Measurements from ENCODE around the gene HES7. TPM values are rescaled to one million over a fixed set of nuclear protein-coding genes. Genes with fewer than 3 reads are reported as not detected.

The HES7 gene
- total RNA-seq, 1 experiment from 2014 or later, result 0.34 TPM

- DNase-seq (ENCODE audit: low read depth), result peak; percentile 10
These were observed 31.5 kb upstream of the HES7 start for GRCh38 chr17:8155231-8155995.

DNA sequence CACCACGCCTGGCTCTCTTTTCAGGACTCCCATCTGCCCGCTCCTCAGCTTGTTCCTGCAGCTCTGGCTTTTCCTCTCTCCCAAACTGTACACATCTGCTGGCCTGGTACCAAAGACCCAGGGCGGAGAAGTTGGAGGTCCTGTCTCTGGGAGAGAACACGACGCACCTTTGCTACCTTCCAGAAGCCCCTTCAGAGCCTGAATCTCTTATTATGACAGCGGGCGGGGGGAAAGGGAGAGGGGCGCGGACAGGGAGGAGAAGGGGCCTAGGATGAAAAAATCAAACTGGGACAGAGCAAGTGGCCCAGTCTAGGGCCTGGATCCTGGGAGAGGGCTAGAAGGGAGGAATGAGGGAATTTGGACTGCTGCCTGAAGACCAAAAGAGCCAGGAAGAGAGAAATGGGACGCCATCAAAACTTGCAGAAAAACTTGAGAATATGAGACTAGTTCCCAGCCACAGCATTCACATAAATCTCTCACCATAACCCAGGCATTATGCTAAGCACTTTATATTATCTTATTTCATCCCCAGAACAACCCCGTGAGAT lies 30.8 kb upstream of the HES7 start:
- DNase-seq (ENCODE audit: low read depth), result peak; percentile 18

- DNase-seq (ENCODE audit: low read depth), result peak; percentile 99
These were observed 30.2 kb upstream of the HES7 start for GRCh38 chr17:8153957-8154607.

DNA sequence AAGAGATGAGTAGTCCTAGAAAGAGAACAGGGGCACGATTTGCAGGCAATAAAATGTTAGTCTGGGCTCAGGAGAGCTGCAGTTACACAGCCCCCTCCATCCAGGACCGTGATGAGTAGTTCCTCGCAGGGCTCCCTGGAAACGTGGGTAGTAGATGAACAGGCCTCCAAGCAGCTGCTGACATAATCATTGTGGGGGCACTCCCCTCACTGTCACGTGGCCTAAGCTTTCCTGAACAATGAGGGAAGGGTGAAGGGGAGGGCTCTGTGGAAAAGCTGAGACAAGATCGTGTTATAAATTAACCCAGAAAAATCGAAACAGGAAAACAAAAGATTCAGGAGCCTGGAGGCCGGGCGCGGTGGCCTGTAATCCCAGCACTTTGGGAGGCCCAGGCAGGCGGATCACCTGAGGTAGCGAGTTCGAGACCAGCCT lies 29.6 kb upstream of the HES7 start:
- peak; percentile 97 for DNase-seq (ENCODE audit: low read depth)

- DNase-seq (ENCODE audit: low read depth), result no peak
These were observed 29.1 kb upstream of the HES7 start for GRCh38 chr17:8153031-8153451.

GRCh38 chr17:8152112-8152775 lies 28.3 kb upstream of the HES7 start, which contains the start of gene PER1:
Gene PER1 (minus strand): TSS chr17:8152404. CDS start chr17:8150706, 1,698 bp downstream.
- peak; percentile 95 for DNase-seq (ENCODE audit: low read depth)

DNA sequence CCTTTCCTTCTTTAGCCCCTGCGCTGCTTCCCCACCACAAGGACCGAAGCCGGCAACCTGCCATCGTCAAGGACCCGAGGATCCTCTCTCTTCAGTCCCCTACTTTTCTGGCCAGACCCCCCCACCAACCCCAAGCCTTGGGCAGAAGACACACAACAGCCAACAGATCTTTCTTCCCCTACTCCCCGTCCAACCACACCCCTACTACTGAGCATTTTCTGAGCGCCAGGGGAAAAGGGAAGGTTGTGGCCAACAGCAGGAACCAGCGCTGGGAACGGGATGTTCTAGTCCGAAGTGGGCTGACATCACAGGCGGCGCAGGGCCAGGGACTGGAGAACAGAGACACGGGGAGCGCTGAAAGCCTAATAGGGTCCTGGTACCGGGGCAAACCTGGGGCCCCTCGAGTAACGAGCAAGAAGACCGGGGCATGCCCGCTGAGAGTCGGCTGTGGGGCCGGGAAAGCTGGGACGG lies 27.8 kb upstream of the HES7 start:
- peak; percentile 79 for DNase-seq (ENCODE audit: low read depth)

GRCh38 chr17:8151120-8151640 lies 27.3 kb upstream of the HES7 start:
- DNase-seq (ENCODE audit: low read depth), result peak; percentile 89

DNA sequence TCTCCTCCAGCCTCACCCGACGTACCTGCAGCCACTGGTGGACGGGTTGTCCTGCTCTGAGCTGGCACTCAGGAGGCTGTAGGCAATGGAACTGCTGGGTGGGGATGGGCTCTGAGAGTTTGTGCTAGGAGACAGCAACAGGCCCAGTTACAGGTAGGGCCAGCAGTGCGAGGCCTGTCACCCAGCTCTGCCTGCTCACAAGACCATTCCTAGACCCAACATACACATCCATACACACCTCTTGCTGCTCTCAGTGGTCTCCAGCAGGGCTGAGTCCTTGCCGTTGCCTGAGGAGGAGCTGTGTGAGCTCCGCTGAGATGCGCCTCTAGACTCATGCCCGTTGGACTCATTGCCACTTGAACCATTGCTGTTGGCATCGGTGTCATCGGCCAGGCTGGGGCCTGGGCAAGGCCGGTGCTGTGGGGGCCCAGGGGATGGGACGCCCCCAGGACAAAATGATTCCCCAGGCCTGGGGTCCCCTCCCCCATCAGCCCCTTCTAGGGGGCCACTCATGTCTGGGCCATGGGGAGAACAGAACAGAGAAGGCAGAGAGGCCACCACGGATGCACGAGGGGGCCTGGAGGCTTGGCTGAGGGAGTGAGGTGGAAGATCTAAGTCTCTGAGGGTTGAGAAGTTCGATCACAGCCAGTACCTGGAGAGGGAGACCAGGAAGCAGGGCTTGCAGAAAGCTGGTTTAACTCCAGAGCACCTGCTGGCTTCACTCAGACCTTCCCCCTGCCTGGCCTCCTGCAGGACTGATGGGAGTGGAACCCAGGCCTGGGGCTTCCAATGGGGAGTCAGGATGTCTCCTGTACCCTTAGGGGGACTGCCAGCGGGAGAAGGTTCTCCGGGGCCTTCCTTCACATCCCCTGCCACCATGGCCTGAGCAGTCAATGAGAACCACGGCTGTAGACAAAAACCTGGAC lies 26.6 kb upstream of the HES7 start:
- peak; percentile 51 for DNase-seq (ENCODE audit: low read depth)

DNA sequence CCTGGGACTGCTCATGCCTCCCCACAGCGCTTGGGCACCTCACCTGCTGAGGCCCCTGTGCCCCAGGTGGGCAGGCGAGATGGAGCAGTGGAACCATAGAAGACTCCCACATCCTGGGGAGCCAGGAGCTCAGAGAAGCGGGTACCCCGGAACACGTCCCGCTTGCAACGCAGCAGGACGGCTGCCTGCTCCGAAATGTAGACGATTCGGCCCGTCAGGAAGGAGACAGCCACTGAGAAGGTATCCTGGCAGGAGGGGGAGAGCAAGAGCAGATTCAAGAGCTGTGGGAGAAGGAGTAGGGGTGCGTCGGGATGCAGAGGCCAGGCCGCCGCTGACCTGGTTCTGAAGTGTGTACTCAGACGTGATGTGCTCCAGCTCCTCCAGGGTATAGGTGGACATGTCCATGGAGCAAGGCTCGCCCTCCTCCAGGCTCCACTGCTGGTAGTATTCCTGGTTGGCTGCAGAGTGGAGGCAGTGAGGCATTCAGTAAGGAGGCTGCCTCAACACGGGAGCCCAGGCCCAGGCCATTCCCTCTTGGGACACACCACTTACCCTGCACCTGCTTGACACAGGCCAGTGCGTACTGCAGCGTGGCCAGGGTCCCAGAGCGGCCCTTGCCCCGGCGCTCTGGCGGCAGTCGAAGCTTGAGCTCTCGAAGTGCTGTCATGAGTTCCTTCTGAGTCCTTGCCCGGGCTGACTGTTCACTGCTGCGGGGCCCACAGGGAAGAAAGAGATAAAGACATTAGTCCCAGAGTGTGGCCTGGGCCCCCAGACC lies 25.7 kb upstream of the HES7 start:
- DNase-seq (ENCODE audit: low read depth), result no peak

DNA sequence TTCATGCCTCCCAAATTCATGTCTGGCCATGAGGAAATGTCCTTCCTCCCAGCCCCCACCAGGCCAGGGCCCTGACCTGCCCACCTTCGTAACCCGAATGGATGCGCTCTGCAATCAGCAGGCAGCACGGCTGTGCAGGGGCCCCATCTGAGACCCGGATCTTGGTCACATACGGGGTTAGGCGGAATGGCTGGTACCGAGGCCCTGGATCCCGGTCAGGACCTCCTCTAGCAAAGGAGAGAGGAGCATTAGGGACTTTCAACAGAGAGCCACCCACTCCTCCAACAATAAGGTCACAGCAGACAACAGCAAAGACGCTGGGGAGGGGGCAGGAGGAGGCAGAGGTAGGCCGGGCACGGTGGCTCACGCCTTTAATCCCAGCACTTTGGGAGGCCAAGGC lies 24.7 kb upstream of the HES7 start:
- DNase-seq (ENCODE audit: low read depth), result no peak

GRCh38 chr17:8147805-8148404 lies 24.0 kb upstream of the HES7 start:
- DNase-seq (ENCODE audit: low read depth), result no peak

- no peak for DNase-seq (ENCODE audit: low read depth)
These were observed 23.4 kb upstream of the HES7 start for GRCh38 chr17:8147141-8147804.

DNA sequence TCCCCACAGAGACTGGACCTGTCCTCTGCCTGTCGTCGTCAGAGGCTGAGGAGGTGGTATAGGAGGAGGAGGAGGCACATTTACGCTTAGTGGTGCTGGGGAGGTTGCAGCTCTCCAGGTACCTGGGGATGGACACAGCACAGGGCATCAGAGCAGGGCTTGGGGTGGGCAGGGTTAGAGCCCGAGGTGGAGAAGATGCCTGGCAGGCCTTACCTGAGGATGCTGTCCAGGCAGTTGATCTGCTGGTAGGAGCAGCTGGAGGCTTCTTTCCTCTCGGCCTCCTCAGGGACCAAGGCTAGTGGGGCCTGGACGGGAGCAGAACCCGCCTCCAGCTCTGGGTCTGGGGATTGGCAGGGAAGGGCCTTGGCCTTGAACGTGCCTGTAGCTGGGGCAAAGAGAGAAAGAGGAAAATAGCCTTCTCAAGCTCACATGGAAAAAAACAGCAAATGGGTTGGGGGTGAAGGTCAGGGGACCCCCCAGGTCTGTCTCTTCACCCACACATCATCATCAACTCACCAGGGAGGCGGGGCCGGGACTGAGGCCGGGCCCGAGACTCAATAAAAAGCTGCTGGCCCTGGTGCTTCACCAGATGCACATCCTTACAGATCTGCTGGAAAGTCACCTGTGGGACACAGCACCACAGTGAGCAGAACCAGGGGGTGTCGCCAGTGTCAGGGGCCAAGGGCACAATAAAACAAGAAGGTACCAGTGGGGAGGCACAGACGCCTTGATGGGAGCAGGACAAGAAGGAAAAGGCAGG lies 22.7 kb upstream of the HES7 start:
- no peak for DNase-seq (ENCODE audit: low read depth)

DNA sequence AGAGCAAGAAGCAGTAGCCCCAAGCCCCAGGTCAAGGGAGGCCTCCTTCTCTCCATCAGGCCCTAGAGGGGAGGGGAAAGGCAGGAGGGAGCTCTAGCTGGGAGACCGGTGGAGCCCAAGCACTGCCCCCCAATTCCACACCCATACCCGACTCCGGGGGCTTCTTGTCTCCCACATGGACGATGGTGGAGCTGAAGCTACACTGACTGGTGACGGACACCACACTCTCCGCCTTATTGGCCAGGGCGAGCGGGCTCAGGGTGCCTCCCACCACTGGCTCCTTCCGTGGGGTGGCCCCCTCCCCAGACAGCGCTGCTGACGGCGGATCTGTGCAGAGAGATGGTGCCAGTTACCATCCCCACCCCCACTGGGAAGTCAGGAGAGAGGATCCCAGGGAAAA lies 21.9 kb upstream of the HES7 start:
- DNase-seq (ENCODE audit: low read depth), result no peak

DNA sequence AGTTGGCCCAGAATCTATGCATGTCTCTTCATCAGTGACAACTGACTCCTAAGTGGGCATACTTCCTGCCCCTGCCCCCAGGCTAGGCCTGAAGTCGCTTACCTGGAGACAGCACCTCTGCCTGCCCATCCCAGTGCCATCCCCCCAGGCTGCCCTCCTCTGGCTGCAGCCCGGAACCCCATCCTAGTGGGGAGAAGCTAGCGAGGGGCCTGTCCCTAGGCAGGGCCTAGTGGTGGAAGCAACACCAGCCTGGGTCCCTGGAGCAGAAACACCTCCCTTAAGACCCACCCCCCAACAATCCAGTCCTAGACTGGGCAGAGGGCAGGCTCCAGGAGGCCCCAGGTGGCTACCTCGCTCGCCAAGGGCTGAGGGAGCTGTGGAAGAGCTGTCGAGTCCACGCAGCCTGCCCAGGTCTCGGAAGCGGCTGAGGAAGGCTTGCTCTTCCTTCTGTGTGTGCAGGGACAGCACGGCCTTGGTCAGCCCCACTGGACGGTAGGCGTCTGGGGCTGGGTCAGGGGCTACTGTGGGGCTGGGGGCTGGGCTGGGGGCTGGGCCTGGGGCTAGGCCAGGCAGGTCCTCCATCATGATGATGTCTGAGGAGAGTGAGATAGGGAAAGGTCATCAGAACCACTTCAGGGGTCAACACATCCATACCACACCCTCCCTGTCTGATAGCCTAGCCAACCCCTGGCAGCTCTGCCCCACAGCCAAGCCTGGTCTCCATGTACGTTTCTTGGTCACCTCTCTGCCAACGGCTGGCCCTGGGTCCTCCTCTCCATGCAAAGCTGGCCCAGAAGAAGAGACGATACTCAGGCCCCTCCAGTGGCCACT lies 20.7 kb upstream of the HES7 start:
- DNase-seq (ENCODE audit: low read depth), result no peak

Measured in LHCN-M2 (cell line).